H1 (cell line): ENCODE measurements around the gene CACNG7. TPM values are rescaled to one million over a fixed set of nuclear protein-coding genes. Genes with fewer than 3 reads are reported as not detected.

Experiments
- CTCF ChIA-PET: fragments of 300-600 bp; sonication (Branson Sonifier 250); formaldehyde crosslinking; loops from one replicate; lab custom pipeline; 2021; ENCODE audit not compliant: partially characterized antibody; lab: Charles Lee
- POLR2A ChIA-PET: fragments of 300-600 bp; sonication (Branson Sonifier 250); formaldehyde crosslinking; loops from one replicate; lab custom pipeline; 2021; ENCODE audit warnings: inconsistent platforms; ENCODE audit not compliant: partially characterized antibody; lab: Charles Lee
- DNase-seq, 2 experiments: peaks; one replicate each; pipeline versions ENCODE4 v3.0.0 to v3.0.0-alpha.2; 2010 to 2022; ENCODE audit warnings: low spot score in 2 of 2, low read depth in 1 of 2, mixed read lengths in 1 of 2
- FAIRE-seq: peaks from 2 replicates; lab custom pipeline; 2011; peaks lifted over from hg19 to GRCh38; lab: Jason Lieb, UNC
- H2AFZ ChIP-seq: 2 replicates; pipeline ENCODE4 v1.8.1; 2012; ENCODE audit warnings: low read length, inconsistent platforms
- H2AK5ac ChIP-seq: 2 replicates; pipeline ENCODE4 v1.6.1; 2013; ENCODE audit warnings: low read depth, low read length
- H2BK120ac ChIP-seq: replicated peaks from 2 replicates; pipeline ENCODE3; 2013; ENCODE audit warnings: low read depth, low read length, inconsistent platforms
- H2BK12ac ChIP-seq: 2 replicates; pipeline ENCODE4 v1.6.1; 2013; ENCODE audit warnings: low read depth, low read length
- H2BK15ac ChIP-seq: 2 replicates; pipeline ENCODE4 v1.6.1; 2013; ENCODE audit warnings: low read length
- H2BK20ac ChIP-seq: 2 replicates; pipeline ENCODE4 v1.6.1; 2013; ENCODE audit warnings: low read length
- H2BK5ac ChIP-seq: 2 replicates; pipeline ENCODE4 v1.6.1; 2013; ENCODE audit warnings: low read depth, low read length
- H3K14ac ChIP-seq: 2 replicates; pipeline ENCODE4 v1.6.1; 2013; ENCODE audit warnings: inconsistent platforms; ENCODE audit not compliant: insufficient read length
- H3K18ac ChIP-seq: 2 replicates; pipeline ENCODE4 v1.6.1; 2013; ENCODE audit warnings: low read length; ENCODE audit errors: extremely low read depth
- H3K23ac ChIP-seq: 2 replicates; pipeline ENCODE4 v1.6.1; 2013; ENCODE audit warnings: inconsistent platforms; ENCODE audit not compliant: insufficient read length
- H3K23me2 ChIP-seq: 2 replicates; pipeline ENCODE4 v1.6.1; 2013; ENCODE audit warnings: low read depth, low read length
- H3K27ac ChIP-seq: 2 replicates; pipeline ENCODE4 v1.6.1; 2011; ENCODE audit warnings: low read depth, low read length, inconsistent platforms
- H3K27me3 ChIP-seq, 4 experiments: replicated peaks in 1 of 4; 1 replicate in 1 of 4; 2 replicates in 3 of 4; pipeline versions ENCODE4 v1.6.1 to v1.8.1; 2011 to 2013; ENCODE audit warnings: low read length in 3 of 4, mild to moderate bottlenecking in 3 of 4, inconsistent platforms in 2 of 4, mixed read lengths in 2 of 4, moderate library complexity in 1 of 4; ENCODE audit not compliant: control insufficient read depth in 3 of 4, insufficient read depth in 3 of 4; ENCODE audit errors: extremely low read depth in 1 of 4
- H3K36me3 ChIP-seq, 4 experiments: 2 replicates each; pipeline versions ENCODE4 v1.6.1 to v1.8.1; 2011 to 2013; ENCODE audit warnings: mild to moderate bottlenecking in 4 of 4, low read length in 3 of 4, moderate library complexity in 2 of 4, control low read depth in 1 of 4, inconsistent platforms in 1 of 4; ENCODE audit not compliant: insufficient read depth in 4 of 4, control insufficient read depth in 2 of 4
- H3K4ac ChIP-seq: replicated peaks from 2 replicates; pipeline ENCODE3; 2013; ENCODE audit warnings: low read length, low read depth, mixed read lengths, inconsistent platforms; ENCODE audit not compliant: insufficient read length
- H3K4me1 ChIP-seq, 4 experiments: replicated peaks in 1 of 4; 1 replicate in 1 of 4; 2 replicates in 3 of 4; pipeline versions ENCODE4 v1.6.1 to v1.8.1; 2011 to 2013; ENCODE audit warnings: low read length in 3 of 4, inconsistent platforms in 2 of 4, mixed read lengths in 1 of 4; ENCODE audit not compliant: insufficient read depth in 4 of 4, control insufficient read depth in 3 of 4
- H3K4me2 ChIP-seq, 2 experiments: 2 replicates each; pipeline versions ENCODE4 v1.6.1 to v1.8.1; 2011 to 2013; ENCODE audit warnings: low read depth in 2 of 2, low read length in 2 of 2, control low read depth in 1 of 2, inconsistent platforms in 1 of 2, mild to moderate bottlenecking in 1 of 2; ENCODE audit not compliant: insufficient read depth in 1 of 2
- H3K4me3 ChIP-seq, 4 experiments: fragments of 200-600, 300-600 bp in 1 of 4; sonication (generic), shearing (Covaris generic), sonication (Bioruptor Twin) in 1 of 4; 2 replicates each; pipeline versions ENCODE4 v1.5.1 to v1.8.1; 2011 to 2016; ENCODE audit warnings: low read length in 4 of 4, low read depth in 3 of 4, control low read depth in 2 of 4, inconsistent platforms in 2 of 4, mild to moderate bottlenecking in 2 of 4, mixed read lengths in 1 of 4, moderate library complexity in 1 of 4; ENCODE audit not compliant: insufficient read depth in 2 of 4; ENCODE audit errors: extremely low read depth in 1 of 4
- H3K56ac ChIP-seq: replicated peaks from 2 replicates; pipeline ENCODE3; 2013; ENCODE audit warnings: low read depth, mild to moderate bottlenecking, mixed read lengths, low read length, inconsistent platforms; ENCODE audit not compliant: insufficient read length
- H3K79me1 ChIP-seq: 2 replicates; pipeline ENCODE4 v1.6.1; 2013; ENCODE audit warnings: low read depth, low read length, control low read depth
- H3K79me2 ChIP-seq, 2 experiments: 2 replicates each; pipeline versions ENCODE4 v1.6.1 to v1.8.1; 2012 to 2013; ENCODE audit warnings: low read length in 2 of 2, mild to moderate bottlenecking in 2 of 2, inconsistent platforms in 1 of 2; ENCODE audit not compliant: insufficient read depth in 2 of 2, control insufficient read depth in 1 of 2
- H3K9ac ChIP-seq, 4 experiments: replicated peaks in 1 of 4; 1 replicate in 1 of 4; 2 replicates in 3 of 4; pipeline versions ENCODE4 v1.6.1 to v1.8.1; 2011 to 2013; ENCODE audit warnings: low read depth in 3 of 4, low read length in 3 of 4, control low read depth in 2 of 4, mild to moderate bottlenecking in 2 of 4, moderate library complexity in 2 of 4, inconsistent platforms in 1 of 4; ENCODE audit errors: extremely low read depth in 1 of 4
- H3K9me3 ChIP-seq, 2 experiments: 2 replicates each; pipeline versions ENCODE4 v1.6.1 to v1.8.1; 2012 to 2013; ENCODE audit warnings: mild to moderate bottlenecking in 2 of 2, moderate library complexity in 2 of 2, control low read depth in 1 of 2, inconsistent platforms in 1 of 2, low read depth in 1 of 2, low read length in 1 of 2, mixed read lengths in 1 of 2; ENCODE audit not compliant: insufficient read depth in 2 of 2
- H4K20me1 ChIP-seq, 2 experiments: replicated peaks in 1 of 2; 2 replicates each; pipeline versions ENCODE3 to v1.8.1; 2011 to 2013; ENCODE audit warnings: inconsistent platforms in 2 of 2, low read length in 2 of 2, mild to moderate bottlenecking in 1 of 2; ENCODE audit not compliant: insufficient read depth in 2 of 2, control insufficient read depth in 1 of 2
- H4K5ac ChIP-seq: 2 replicates; pipeline ENCODE4 v1.6.1; 2013; ENCODE audit warnings: low read length, low read depth, mixed read lengths, inconsistent platforms; ENCODE audit not compliant: insufficient read length
- H4K8ac ChIP-seq: 2 replicates; pipeline ENCODE4 v1.8.0; 2013; ENCODE audit warnings: mild to moderate bottlenecking, moderate library complexity, low read length, inconsistent platforms; ENCODE audit not compliant: insufficient read depth; ENCODE audit errors: extremely low read depth
- H4K91ac ChIP-seq: replicated peaks from 2 replicates; pipeline ENCODE3; 2013; ENCODE audit warnings: low read length, mixed read lengths, inconsistent platforms; ENCODE audit not compliant: insufficient read length
- ASH2L ChIP-seq: fragments of 200-600, 300-600 bp; sonication (generic); IDR thresholded peaks from one replicate; pipeline ENCODE4 v1.7.1; 2017; ENCODE audit warnings: low read length
- CEBPB ChIP-seq: IDR thresholded peaks from 2 replicates; pipeline ENCODE4 v1.6.1; 2012; ENCODE audit warnings: low read depth, low read length
- CTBP2 ChIP-seq: IDR thresholded peaks from 2 replicates; pipeline ENCODE4 v1.7.0; 2011; ENCODE audit warnings: borderline replicate concordance, mild to moderate bottlenecking, moderate library complexity, mixed read lengths, low read length; ENCODE audit not compliant: insufficient read depth, insufficient read length
- FOSL1 ChIP-seq: IDR thresholded peaks from 2 replicates; pipeline ENCODE4 v1.6.1; 2011; ENCODE audit warnings: mild to moderate bottlenecking, low read depth, low read length, moderate library complexity; ENCODE audit not compliant: insufficient read depth
- POU5F1 ChIP-seq: IDR thresholded peaks from 2 replicates; pipeline ENCODE4 v1.6.1; 2011; ENCODE audit warnings: low read depth, mild to moderate bottlenecking, low read length, moderate library complexity
- RNF2 ChIP-seq: fragments of 200-900, 300-1000 bp; sonication (generic); IDR thresholded peaks from 2 replicates; pipeline ENCODE4 v1.7.1; 2016; ENCODE audit warnings: borderline replicate concordance, low read depth, mild to moderate bottlenecking, antibody characterized with exemption, low read length; ENCODE audit not compliant: poor library complexity, severe bottlenecking; ENCODE audit errors: missing control alignments
- RXRA ChIP-seq: IDR thresholded peaks from 2 replicates; pipeline ENCODE4 v1.6.1; 2011; ENCODE audit warnings: low read depth, mild to moderate bottlenecking, low read length, moderate library complexity; ENCODE audit not compliant: insufficient read depth
- SIRT6 ChIP-seq: IDR thresholded peaks from one replicate; pipeline ENCODE4 v1.7.1; 2012; ENCODE audit warnings: low read length, inconsistent platforms
- SRF ChIP-seq: IDR thresholded peaks from 2 replicates; pipeline ENCODE4 v1.6.1; 2011; ENCODE audit warnings: mild to moderate bottlenecking, low read depth, low read length, moderate library complexity
- SUZ12 ChIP-seq: fragments of 200-600 bp; sonication (generic); IDR thresholded peaks from 2 replicates; pipeline ENCODE4 v1.6.1; 2012; ENCODE audit warnings: mild to moderate bottlenecking, inconsistent platforms, low read length, moderate library complexity, mixed read lengths
- ZNF274 ChIP-seq: IDR thresholded peaks from 2 replicates; pipeline ENCODE4 v1.7.0; 2012; ENCODE audit warnings: low read length, borderline replicate concordance; ENCODE audit errors: extremely low read depth
- WGBS, 2 experiments: shearing (Covaris generic) in 1 of 2; methylation state at CpG; one replicate each; pipeline versions ENCODE4 v1.1.6 to v1.1.7; 2013 to 2015; ENCODE audit warnings: low lambda C conversion rate in 2 of 2, mixed read lengths in 2 of 2, inconsistent platforms in 1 of 2, low coverage in 1 of 2, missing lambda C conversion rate in 1 of 2; ENCODE audit not compliant: insufficient replicate concordance in 2 of 2, insufficient coverage in 1 of 2, insufficient read length in 1 of 2; ENCODE audit errors: extremely low coverage in 1 of 2, missing lambda C conversion rate in 1 of 2; 5-methylcytosine and 5-hydroxymethylcytosine counted together
- polyA plus RNA-seq, 7 experiments: library from polyadenylated mRNA; depleted of rRNA in 3 of 7; stranded (reverse) in 5 of 7; unstranded in 2 of 7; fragments of >200 nt in 5 of 7; fragments of 200-250 nt in 2 of 7; gene quantifications; 1 replicate in 5 of 7; 2 replicates in 1 of 7; 4 replicates in 1 of 7; pipeline versions ENCODE4 v1.2.1 to v1.2.3, GENCODE V29; 2011 to 2013; ENCODE audit warnings: missing spikeins in 2 of 7, mixed read lengths in 2 of 7
- total RNA-seq: library from RNA; stranded (reverse); fragmentation: NEBNext Ultra II Directional; extraction: Animal tissue kit (Norgen Biotek cat#: 25700); gene quantifications from 2 replicates; pipeline ENCODE4 v1.2.1, GENCODE V29; 2021
- TF ChIP-seq, protein P1 (sequence below): IDR thresholded peaks from 2 replicates; pipeline ENCODE4 v1.6.1; 2011; ENCODE audit warnings: low read length, improper control_type of control experiment

CACNG7 gene
- total and polyA plus RNA-seq, 2 of the 8 experiments (the other 6 are each of a cell fraction or from before 2014, with no cell fraction given): 28.9 to 69.8 TPM

GRCh38 chr19:53883231-53883661 is 25.8 kb upstream of the CACNG7 start:
- CTCF ChIA-PET: interaction anchor here (0.6 to 4.0 kb wide), 12 partner anchors 12 to 141 kb away, joined by 3 to 24 read pairs (median 4); no protein-coding TSS in a partner anchor
- TF ChIP-seq SUZ12 (no peak), RXRA (no peak), CTBP2 (no peak), RNF2 (no peak), ASH2L (no peak), FOSL1 (no peak), SIRT6 (no peak), CEBPB (no peak), SRF (no peak), ZNF274 (no peak), POU5F1 (no peak)
- TF ChIP-seq, protein P1, sequence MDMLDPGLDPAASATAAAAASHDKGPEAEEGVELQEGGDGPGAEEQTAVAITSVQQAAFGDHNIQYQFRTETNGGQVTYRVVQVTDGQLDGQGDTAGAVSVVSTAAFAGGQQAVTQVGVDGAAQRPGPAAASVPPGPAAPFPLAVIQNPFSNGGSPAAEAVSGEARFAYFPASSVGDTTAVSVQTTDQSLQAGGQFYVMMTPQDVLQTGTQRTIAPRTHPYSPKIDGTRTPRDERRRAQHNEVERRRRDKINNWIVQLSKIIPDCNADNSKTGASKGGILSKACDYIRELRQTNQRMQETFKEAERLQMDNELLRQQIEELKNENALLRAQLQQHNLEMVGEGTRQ: no peak

More at GRCh38 chr19:53883231-53883661, 25.8 kb upstream of the CACNG7 start:
- H3K79me1 ChIP-seq: no peaks in the 10 kb centered on the region
- no peak overlapping the region for H2BK5ac ChIP-seq
- POLR2A ChIA-PET: interaction anchor here (1.1 to 4.7 kb wide), 8 partner anchors 11 to 94 kb away, joined by 3 to 61 read pairs (median 6); partner anchors contain the start of gene MYADM
- H4K20me1 ChIP-seq: no peaks in the 10 kb centered on the region
- H3K36me3 ChIP-seq: no peaks in the 10 kb centered on the region; a peak in 1 of 8 replicates
- H3K56ac ChIP-seq: no peak overlapping the region
- H3K23ac ChIP-seq: no peak overlapping the region
- H3K27ac ChIP-seq: no peak overlapping the region
- H2AK5ac ChIP-seq: no peak overlapping the region
- H4K5ac ChIP-seq: no peak overlapping the region
- 0 out of 2 replicates have a peak overlapping the region, but pooled peaks have one; percentile 50 for H2BK12ac ChIP-seq
- no peaks in the 10 kb centered on the region for H3K79me2 ChIP-seq
- H2BK20ac ChIP-seq: no peak overlapping the region
- H4K91ac ChIP-seq: no peak overlapping the region
- H2AFZ ChIP-seq: no peak overlapping the region
- WGBS, 2 experiments: no CpG with 5 or more reads among the region's 19 CpGs
- no peak overlapping the region for H3K18ac ChIP-seq
- no peaks in the 10 kb centered on the region for H3K9me3 ChIP-seq
- FAIRE-seq (no peak), DNase-seq (peak in 1 of 2 experiments; percentile 70)
- H4K8ac ChIP-seq: no peak overlapping the region
- peak overlapping the region; percentile 98 to 100 for H3K4me2 ChIP-seq
- H2BK120ac ChIP-seq: no peak overlapping the region
- no peak overlapping the region for H3K14ac ChIP-seq
- no peak overlapping the region for H3K4ac ChIP-seq
- no peak overlapping the region for H2BK15ac ChIP-seq
- H3K23me2 ChIP-seq: peaks cover 24% of the 10 kb centered on the region
- H3K4me3 ChIP-seq: peak overlapping the region; percentile 48 to 77 (median 54)
- H3K27me3 ChIP-seq: peaks cover 0 to 11% (median 3%) of the 10 kb centered on the region in 4 experiments; a peak in 4 of 7 replicates
- no peak overlapping the region for H3K9ac ChIP-seq
- peaks cover 3 to 26% (median 8%) of the 10 kb centered on the region in 4 experiments for H3K4me1 ChIP-seq
